GM13977 (cell line): ENCODE results near the gene BSX.

Source experiments
- DNase-seq: peaks from one replicate; pipeline ENCODE4 v3.0.0; 2012; ENCODE audit warnings: low spot score
- in situ Hi-C: fragments of 300-500 bp; cut with MboI; formaldehyde crosslinking; loops from one replicate; pipeline ENCODE4 v1.12.0; 2022; ENCODE audit warnings: low sequenced_read_pairs, low pct_unique_long_range_greater_than_20kb, mixed read lengths, inconsistent platforms; ENCODE audit not compliant: unreplicated experiment
- TF ChIP-seq, protein P1 (sequence below): IDR thresholded peaks from 2 replicates; pipeline ENCODE4 v1.5.1; 2012; ENCODE audit warnings: mild to moderate bottlenecking, control low read depth; ENCODE audit not compliant: insufficient read depth; ENCODE audit errors: extremely low read depth, missing control alignments

The BSX gene

DNA sequence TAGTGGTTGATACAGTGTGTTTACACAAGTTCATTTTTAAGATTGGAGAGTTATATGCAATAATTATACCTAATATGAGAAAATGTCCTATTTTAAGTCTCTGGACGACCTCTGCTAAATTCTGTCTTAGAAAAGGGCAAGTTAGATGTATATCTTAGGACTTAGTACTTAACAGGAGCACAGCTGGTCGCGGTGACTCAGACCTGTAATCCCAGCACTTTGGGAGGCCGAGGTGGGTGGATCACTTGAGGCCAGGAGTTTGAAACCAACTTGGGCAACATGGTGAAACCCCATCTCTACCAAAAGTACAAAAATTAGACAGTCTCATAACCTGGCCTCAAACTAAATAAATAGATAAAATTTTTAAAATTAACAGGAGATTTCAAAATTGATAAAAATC is 27.2 kb downstream of the BSX start:
- TF ChIP-seq, protein P1, sequence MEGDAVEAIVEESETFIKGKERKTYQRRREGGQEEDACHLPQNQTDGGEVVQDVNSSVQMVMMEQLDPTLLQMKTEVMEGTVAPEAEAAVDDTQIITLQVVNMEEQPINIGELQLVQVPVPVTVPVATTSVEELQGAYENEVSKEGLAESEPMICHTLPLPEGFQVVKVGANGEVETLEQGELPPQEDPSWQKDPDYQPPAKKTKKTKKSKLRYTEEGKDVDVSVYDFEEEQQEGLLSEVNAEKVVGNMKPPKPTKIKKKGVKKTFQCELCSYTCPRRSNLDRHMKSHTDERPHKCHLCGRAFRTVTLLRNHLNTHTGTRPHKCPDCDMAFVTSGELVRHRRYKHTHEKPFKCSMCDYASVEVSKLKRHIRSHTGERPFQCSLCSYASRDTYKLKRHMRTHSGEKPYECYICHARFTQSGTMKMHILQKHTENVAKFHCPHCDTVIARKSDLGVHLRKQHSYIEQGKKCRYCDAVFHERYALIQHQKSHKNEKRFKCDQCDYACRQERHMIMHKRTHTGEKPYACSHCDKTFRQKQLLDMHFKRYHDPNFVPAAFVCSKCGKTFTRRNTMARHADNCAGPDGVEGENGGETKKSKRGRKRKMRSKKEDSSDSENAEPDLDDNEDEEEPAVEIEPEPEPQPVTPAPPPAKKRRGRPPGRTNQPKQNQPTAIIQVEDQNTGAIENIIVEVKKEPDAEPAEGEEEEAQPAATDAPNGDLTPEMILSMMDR = no peak
- DNase-seq = no peak
- in situ Hi-C loops = no loop called here

- in situ Hi-C loops = no loop called here
Measured at GRCh38 chr11:122951211-122951610, 30.4 kb downstream of the BSX start.

GRCh38 chr11:122938557-122938956 is 43.1 kb downstream of the BSX start:
- TF ChIP-seq, protein P1 = no peak
- DNase-seq = no peak
- in situ Hi-C loops = no loop called here

More at GRCh38 chr11:122951211-122951610, 30.4 kb downstream of the BSX start:
- TF ChIP-seq, protein P1 = no peak
- no peak for DNase-seq

DNA sequence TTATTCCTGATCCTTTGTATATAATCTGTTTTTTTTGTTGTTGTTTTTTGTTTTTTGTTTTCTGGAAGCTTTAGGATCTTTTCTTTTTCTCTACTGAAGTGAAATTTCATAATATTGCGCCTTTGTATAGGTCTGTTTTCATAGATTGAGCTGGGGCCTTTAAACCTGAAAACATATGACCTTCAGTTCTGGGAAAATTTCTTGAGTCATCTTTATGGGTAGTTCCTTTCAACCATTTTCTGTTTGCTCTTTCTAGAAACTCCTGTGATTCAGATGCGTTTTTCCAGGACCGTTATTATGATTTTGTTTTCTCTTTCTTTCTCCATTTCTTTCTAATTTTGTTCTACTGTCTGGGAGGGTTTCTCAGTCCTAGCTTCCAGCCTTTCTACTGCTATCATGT is 43.7 kb downstream of the BSX start:
- in situ Hi-C loops = no loop called here
- TF ChIP-seq, protein P1 = no peak
- DNase-seq = no peak

GRCh38 chr11:122933416-122933815 is 48.2 kb downstream of the BSX start:
- no peak for DNase-seq
- TF ChIP-seq, protein P1 = no peak
- in situ Hi-C loops = no loop called here

DNA sequence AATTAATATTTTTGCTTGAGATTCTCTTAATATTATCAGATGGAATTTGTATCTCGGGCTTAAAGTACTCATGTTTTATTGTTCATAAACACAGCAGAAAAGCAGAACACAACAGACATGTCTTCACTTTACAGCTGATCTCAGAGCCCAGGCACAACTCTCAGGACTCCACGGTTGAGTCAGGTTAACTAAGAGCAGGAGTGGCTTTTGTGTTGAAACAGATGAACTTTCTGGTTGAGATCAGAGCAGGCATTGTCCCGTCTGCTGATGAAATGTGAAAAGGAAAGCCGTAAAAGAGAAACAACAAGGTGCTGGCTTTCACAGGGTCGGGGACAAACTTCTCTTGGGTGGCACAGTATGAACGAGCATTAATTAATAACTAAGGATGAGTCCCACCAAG is 50.1 kb downstream of the BSX start:
- no peak for DNase-seq
- TF ChIP-seq, protein P1 = no peak
- in situ Hi-C loops = no loop called here
